Activated naive CD4-positive, alpha-beta T cell treated with anti-CD3 and anti-CD28 coated beads for 36 hours (primary cell): Measurements from ENCODE around the gene SLC2A4RG. TPM values are rescaled to one million over a fixed set of nuclear protein-coding genes. Genes with fewer than 3 reads are reported as not detected.
A peak's percentile ranks its signal among the peaks of the same experiment; 100 is the strongest.

Source experiments
- CTCF ChIA-PET: fragments of 350-600 bp; sonication (Branson Sonifier 250); formaldehyde crosslinking; loops from one replicate; lab custom pipeline; 2021; ENCODE audit warnings: antibody characterized with exemption; lab: Charles Lee
- DNase-seq: peaks from one replicate; pipeline ENCODE4 v3.0.0-alpha.2; 2020
- H3K27ac Mint-ChIP-seq: one replicate; pipeline ENCODE4 v1.8.0; 2021; ENCODE audit warnings: mild to moderate bottlenecking, mixed read lengths
- H3K27me3 Mint-ChIP-seq: one replicate; pipeline ENCODE4 v1.8.0; 2021; ENCODE audit warnings: low read depth, mixed read lengths
- H3K36me3 Mint-ChIP-seq: one replicate; pipeline ENCODE4 v1.8.0; 2021; ENCODE audit warnings: low read depth, mixed read lengths
- H3K4me1 Mint-ChIP-seq: one replicate; pipeline ENCODE4 v1.8.0; 2021; ENCODE audit warnings: low read depth, mixed read lengths
- H3K4me3 Mint-ChIP-seq: one replicate; pipeline ENCODE4 v1.8.0; 2021; ENCODE audit warnings: mild to moderate bottlenecking, moderate library complexity, mixed read lengths
- H3K9me3 Mint-ChIP-seq: one replicate; pipeline ENCODE4 v1.8.0; 2021; ENCODE audit warnings: mixed read lengths
- intact Hi-C: fragments of 100-400 bp; cut with micrococcal nuclease; formaldehyde crosslinking; loops from one replicate; pipeline ENCODE4 v1.15.1; 2023
- total RNA-seq, 2 experiments: library from RNA; stranded (reverse); gene quantifications; one replicate each; pipeline ENCODE4 v1.2.3, GENCODE V29; 2021

The SLC2A4RG gene
- total RNA-seq, 2 experiments from 2014 or later, result 22.4 to 24.8 TPM

DNA sequence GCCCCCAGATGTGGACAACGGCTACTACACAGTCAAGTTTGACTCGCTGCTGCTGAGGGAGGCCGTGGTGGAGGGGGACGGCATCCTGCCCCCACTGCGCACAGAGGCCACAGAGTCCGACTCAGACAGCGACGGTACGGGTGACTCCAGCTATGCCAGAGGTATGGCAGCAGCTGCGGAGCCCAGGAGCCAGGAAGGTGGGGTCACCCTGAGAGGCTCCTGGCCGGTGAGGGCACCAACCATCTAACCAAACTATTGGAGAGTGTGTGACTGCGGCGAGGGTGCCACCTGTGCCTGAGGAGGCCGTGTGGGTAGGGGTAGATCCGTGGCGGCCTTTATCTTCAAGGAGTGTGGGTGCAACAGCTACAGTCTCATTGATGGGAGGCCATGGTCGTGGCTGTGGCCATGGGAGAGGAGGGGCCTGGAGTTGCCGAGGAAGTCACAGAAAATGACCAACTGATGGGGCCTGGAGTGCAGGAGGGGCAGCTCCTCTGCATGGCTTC, 5.9 kb upstream of the SLC2A4RG start:
- peaks cover 24% of the 10 kb centered on the region for H3K4me1 Mint-ChIP-seq
- DNase-seq, result no peak
- H3K36me3 Mint-ChIP-seq, result peaks cover 16% of the 10 kb centered on the region
- H3K9me3 Mint-ChIP-seq, result no peaks in the 10 kb centered on the region
- no peak overlapping the region for H3K27ac Mint-ChIP-seq
- CTCF ChIA-PET, result interaction anchor here (0.6 to 0.9 kb wide), 2 partner anchors 13 to 26 kb away, joined by 3 to 5 read pairs; partner anchors contain the start of gene ARFRP1
- H3K27me3 Mint-ChIP-seq, result no peaks in the 10 kb centered on the region
- intact Hi-C loops, result no loop called here
- no peak overlapping the region for H3K4me3 Mint-ChIP-seq

GRCh38 chr20:63734111-63734945, 5.2 kb upstream of the SLC2A4RG start:
- H3K36me3 Mint-ChIP-seq, result peaks cover 14% of the 10 kb centered on the region
- CTCF ChIA-PET, result interaction anchor here (0.6 kb wide), 1 partner anchor 14 kb away, joined by 5 read pairs; no protein-coding TSS in a partner anchor
- no peak for DNase-seq
- no peaks in the 10 kb centered on the region for H3K9me3 Mint-ChIP-seq
- H3K4me3 Mint-ChIP-seq, result no peak overlapping the region
- H3K4me1 Mint-ChIP-seq, result peaks cover 24% of the 10 kb centered on the region
- intact Hi-C loops, result no loop called here
- no peak overlapping the region for H3K27ac Mint-ChIP-seq
- no peaks in the 10 kb centered on the region for H3K27me3 Mint-ChIP-seq

GRCh38 chr20:63734946-63735858, 4.4 kb upstream of the SLC2A4RG start:
- H3K9me3 Mint-ChIP-seq, result no peaks in the 10 kb centered on the region
- intact Hi-C loops, result loop anchor here (5.0 kb wide), 2 partner anchors 108 to 342 kb away; partner anchors contain the start of genes GMEB2 and RGS19
- H3K36me3 Mint-ChIP-seq, result peaks cover 12% of the 10 kb centered on the region
- peaks cover 24% of the 10 kb centered on the region for H3K4me1 Mint-ChIP-seq
- no peak overlapping the region for H3K27ac Mint-ChIP-seq
- no peak overlapping the region for H3K4me3 Mint-ChIP-seq
- CTCF ChIA-PET, result interaction anchor here (1.7 to 2.7 kb wide), 2 partner anchors 27 to 93 kb away, joined by 4 to 15 read pairs; partner anchors contain the start of genes ARFRP1 and ZGPAT
- no peaks in the 10 kb centered on the region for H3K27me3 Mint-ChIP-seq
- no peak for DNase-seq

GRCh38 chr20:63735859-63736718, 3.5 kb upstream of the SLC2A4RG start, which contains the start of gene LIME1:
Gene LIME1, plus strand, starts transcription at chr20:63736664. Its CDS starts 886 bp downstream, at chr20:63737550.
- intact Hi-C loops, result loop anchor here (1.0 to 5.0 kb wide), 5 partner anchors 8 to 341 kb away; partner anchors contain the start of genes ARFRP1, GMEB2, RGS19 and TPD52L2
- Mint-ChIP-seq H3K4me3 (no peak within 1 kb of the TSS), H3K27ac (no peak within 1 kb of the TSS), H3K4me1 (peaks cover 24% of the 10 kb centered on the region), H3K36me3 (peaks cover 10% of the 10 kb centered on the region), H3K9me3 (no peaks in the 10 kb centered on the region), H3K27me3 (no peaks in the 10 kb centered on the region)
- CTCF ChIA-PET, result interaction anchor here (1.0 to 2.7 kb wide), 4 partner anchors 11 to 94 kb away, joined by 3 to 15 read pairs (median 4); partner anchors contain the start of genes ARFRP1 and ZGPAT
- peak; percentile 50 for DNase-seq

DNA sequence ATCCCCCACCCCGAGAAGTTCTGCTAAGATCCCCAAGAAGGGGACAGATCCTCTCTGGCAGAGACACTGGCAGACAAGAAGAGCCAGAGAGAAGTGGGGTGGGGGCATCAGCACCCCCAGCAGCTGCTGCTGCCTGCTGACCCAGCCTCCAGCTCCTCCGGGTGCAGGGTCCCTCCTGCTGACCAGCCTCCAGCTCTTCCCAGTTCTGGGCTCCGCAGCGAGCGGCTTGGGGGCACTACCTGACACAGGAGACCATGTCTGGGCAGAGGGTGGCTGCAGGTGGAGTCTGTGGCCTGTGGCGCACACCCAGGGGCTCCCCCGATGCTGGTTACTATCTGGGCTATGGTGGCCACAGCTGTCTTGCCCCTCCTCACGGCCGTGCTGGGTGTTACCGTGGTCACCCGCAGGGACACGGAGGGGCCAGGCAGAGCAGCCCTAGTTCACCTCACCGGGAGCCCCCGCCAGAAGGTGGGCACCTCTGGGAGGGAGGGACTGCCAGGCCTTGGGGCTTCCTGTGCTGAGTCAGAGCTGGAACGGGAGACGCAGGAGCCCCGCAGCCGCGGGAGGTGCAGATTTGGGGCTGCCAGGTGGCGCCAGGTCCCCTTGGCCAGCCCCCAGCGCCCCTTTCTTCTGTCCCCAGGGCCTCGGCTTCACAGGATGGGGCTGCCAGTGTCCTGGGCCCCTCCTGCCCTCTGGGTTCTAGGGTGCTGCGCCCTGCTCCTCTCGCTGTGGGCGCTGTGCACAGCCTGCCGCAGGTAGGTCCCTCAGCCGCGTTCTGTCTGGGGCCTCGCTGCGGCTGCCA, 2.5 kb upstream of the SLC2A4RG start:
- Mint-ChIP-seq H3K4me1 (peaks cover 24% of the 10 kb centered on the region), H3K9me3 (no peaks in the 10 kb centered on the region), H3K27me3 (no peaks in the 10 kb centered on the region), H3K4me3 (no peak overlapping the region), H3K36me3 (peaks cover 10% of the 10 kb centered on the region), H3K27ac (no peak overlapping the region)
- intact Hi-C loops, result loop anchor here (1.0 to 5.0 kb wide), 5 partner anchors 9 to 340 kb away; partner anchors contain the start of genes ARFRP1, GMEB2, RGS19 and TPD52L2
- CTCF ChIA-PET, result interaction anchor here (1.0 to 2.7 kb wide), 4 partner anchors 12 to 95 kb away, joined by 3 to 15 read pairs (median 4); partner anchors contain the start of genes ARFRP1 and ZGPAT
- peak; percentile 66 for DNase-seq

GRCh38 chr20:63737695-63737944, 2.0 kb upstream of the SLC2A4RG start:
- H3K9me3 Mint-ChIP-seq, result no peaks in the 10 kb centered on the region

DNA sequence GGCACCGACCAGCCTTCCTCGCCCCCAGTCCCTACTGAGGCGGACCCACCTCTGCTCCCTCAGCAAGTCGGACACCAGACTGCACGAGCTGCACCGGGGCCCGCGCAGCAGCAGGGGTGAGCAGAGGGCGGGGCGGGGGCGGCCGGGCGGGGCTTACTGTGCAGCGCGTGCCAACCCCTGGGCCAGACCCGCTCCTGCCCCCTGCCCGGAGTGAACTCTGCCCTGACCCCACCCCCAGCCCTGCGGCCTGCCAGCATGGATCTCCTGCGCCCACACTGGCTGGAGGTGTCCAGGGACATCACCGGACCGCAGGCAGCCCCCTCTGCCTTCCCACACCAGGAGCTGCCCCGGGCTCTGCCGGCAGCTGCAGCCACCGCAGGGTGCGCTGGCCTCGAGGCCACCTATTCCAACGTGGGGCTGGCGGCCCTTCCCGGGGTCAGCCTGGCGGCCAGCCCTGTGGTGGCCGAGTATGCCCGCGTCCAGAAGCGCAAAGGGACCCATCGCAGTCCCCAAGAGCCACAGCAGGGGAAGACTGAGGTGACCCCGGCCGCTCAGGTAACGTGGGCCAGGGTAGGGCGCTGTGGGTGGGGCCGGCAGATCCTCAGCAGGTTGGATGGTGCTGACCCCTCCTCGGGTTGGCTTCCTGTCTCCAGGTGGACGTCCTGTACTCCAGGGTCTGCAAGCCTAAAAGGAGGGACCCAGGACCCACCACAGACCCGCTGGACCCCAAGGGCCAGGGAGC, 1.5 kb upstream of the SLC2A4RG start:
- CTCF ChIA-PET, result no interaction called here
- Mint-ChIP-seq H3K4me1 (peaks cover 24% of the 10 kb centered on the region), H3K9me3 (no peaks in the 10 kb centered on the region), H3K36me3 (peaks cover 10% of the 10 kb centered on the region), H3K4me3 (peak overlapping the region; percentile 21), H3K27ac (no peak overlapping the region), H3K27me3 (no peaks in the 10 kb centered on the region)
- intact Hi-C loops, result loop anchor here (2.0 to 5.0 kb wide), 4 partner anchors 31 to 339 kb away; partner anchors contain the start of genes ARFRP1, GMEB2, RGS19 and TPD52L2
- no peak for DNase-seq

More at GRCh38 chr20:63737695-63737944, 2.0 kb upstream of the SLC2A4RG start:
- Mint-ChIP-seq H3K4me3 (no peak overlapping the region), H3K36me3 (peaks cover 10% of the 10 kb centered on the region), H3K4me1 (peaks cover 24% of the 10 kb centered on the region), H3K27ac (no peak overlapping the region), H3K27me3 (no peaks in the 10 kb centered on the region)
- CTCF ChIA-PET, result interaction anchor here (2.7 kb wide), 1 partner anchor 30 kb away, joined by 15 read pairs; the partner anchor contains the start of genes ARFRP1 and ZGPAT
- intact Hi-C loops, result loop anchor here (2.0 to 5.0 kb wide), 4 partner anchors 31 to 340 kb away; partner anchors contain the start of genes ARFRP1, GMEB2, RGS19 and TPD52L2
- no peak for DNase-seq

DNA sequence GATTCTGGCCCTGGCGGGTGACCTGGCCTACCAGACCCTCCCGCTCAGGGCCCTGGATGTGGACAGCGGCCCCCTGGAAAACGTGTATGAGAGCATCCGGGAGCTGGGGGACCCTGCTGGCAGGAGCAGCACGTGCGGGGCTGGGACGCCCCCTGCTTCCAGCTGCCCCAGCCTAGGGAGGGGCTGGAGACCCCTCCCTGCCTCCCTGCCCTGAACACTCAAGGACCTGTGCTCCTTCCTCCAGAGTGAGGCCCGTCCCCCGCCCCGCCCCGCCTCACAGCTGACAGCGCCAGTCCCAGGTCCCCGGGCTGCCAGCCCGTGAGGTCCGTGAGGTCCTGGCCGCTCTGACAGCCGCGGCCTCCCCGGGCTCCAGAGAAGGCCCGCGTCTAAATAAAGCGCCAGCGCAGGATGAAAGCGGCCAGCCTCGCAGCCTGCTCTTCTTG, 868 bp upstream of the SLC2A4RG start:
- peak; percentile 34 for DNase-seq
- no peak overlapping the region for H3K27ac Mint-ChIP-seq
- peak overlapping the region; percentile 21 for H3K4me3 Mint-ChIP-seq
- H3K27me3 Mint-ChIP-seq, result no peaks in the 10 kb centered on the region
- peaks cover 10% of the 10 kb centered on the region for H3K36me3 Mint-ChIP-seq
- H3K9me3 Mint-ChIP-seq, result no peaks in the 10 kb centered on the region
- intact Hi-C loops, result loop anchor here (5.0 kb wide), 2 partner anchors 111 to 339 kb away; partner anchors contain the start of genes GMEB2 and RGS19
- CTCF ChIA-PET, result no interaction called here
- H3K4me1 Mint-ChIP-seq, result peaks cover 24% of the 10 kb centered on the region

DNA sequence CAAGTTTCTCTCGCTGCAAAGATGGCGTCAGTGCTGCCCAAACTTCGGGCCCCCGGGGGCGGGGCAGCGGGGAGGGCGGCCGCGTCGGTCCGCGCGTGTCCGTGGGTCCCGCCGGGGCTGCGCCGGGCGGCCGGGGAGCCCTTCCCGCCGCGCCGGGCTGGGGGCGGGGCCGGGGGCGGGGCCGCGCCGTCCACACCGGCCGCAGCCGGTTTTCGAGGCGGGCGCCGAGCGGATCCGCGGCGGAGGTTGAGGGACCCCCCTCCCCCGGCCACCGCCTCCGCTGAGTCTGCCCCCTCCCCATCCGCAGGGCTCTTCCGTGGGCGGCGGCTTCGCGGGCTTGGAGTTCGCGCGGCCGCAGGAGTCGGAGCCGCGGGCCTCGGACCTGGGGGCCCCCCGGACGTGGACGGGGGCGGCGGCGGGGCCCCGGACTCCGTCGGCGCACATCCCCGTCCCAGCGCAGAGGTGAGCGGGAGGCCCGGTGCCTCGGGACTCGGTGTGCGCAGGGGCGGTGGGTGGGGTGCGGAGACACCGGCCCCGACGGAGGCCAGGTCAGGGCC, 572 bp downstream of the SLC2A4RG start:
- Mint-ChIP-seq H3K4me1 (peaks cover 22% of the 10 kb centered on the region), H3K9me3 (no peaks in the 10 kb centered on the region), H3K27ac (no peak overlapping the region), H3K36me3 (peaks cover 7% of the 10 kb centered on the region), H3K27me3 (no peaks in the 10 kb centered on the region), H3K4me3 (peak overlapping the region; percentile 50)
- CTCF ChIA-PET, result interaction anchor here (0.9 to 1.6 kb wide), 3 partner anchors 10 to 89 kb away, joined by 3 to 5 read pairs (median 3); partner anchors contain the start of genes ARFRP1 and ZGPAT
- intact Hi-C loops, result no loop called here
- DNase-seq, result peak; percentile 40
